Adipocyte (in vitro differentiated cells): ENCODE measurements around the gene RBMS3.

Experiments
- DNase-seq: peaks from one replicate; pipeline ENCODE4 v3.0.0-alpha.2; 2015; ENCODE audit warnings: low read depth
- H3K27me3 ChIP-seq: replicated peaks from 2 replicates; pipeline ENCODE4 v1.7.0; 2013; ENCODE audit warnings: mild to moderate bottlenecking, low read length, moderate library complexity; ENCODE audit not compliant: control insufficient read depth, insufficient read depth
- H3K36me3 ChIP-seq: 2 replicates; pipeline ENCODE4 v1.7.0; 2013; ENCODE audit warnings: low read length, mild to moderate bottlenecking, moderate library complexity; ENCODE audit not compliant: control insufficient read depth, insufficient read depth, severe bottlenecking
- H3K4me1 ChIP-seq: 2 replicates; pipeline ENCODE4 v1.7.0; 2013; ENCODE audit warnings: mild to moderate bottlenecking, low read length, moderate library complexity; ENCODE audit not compliant: control insufficient read depth, insufficient read depth
- H3K4me3 ChIP-seq: 2 replicates; pipeline ENCODE4 v1.7.0; 2013; ENCODE audit warnings: mild to moderate bottlenecking, low read length, moderate library complexity
- H3K9ac ChIP-seq: 2 replicates; pipeline ENCODE4 v1.7.0; 2013; ENCODE audit warnings: mild to moderate bottlenecking, low read length, moderate library complexity
- H3K9me3 ChIP-seq: 2 replicates; pipeline ENCODE4 v1.7.0; 2013; ENCODE audit warnings: mild to moderate bottlenecking, low read length, moderate library complexity; ENCODE audit not compliant: control insufficient read depth

The RBMS3 gene

DNA sequence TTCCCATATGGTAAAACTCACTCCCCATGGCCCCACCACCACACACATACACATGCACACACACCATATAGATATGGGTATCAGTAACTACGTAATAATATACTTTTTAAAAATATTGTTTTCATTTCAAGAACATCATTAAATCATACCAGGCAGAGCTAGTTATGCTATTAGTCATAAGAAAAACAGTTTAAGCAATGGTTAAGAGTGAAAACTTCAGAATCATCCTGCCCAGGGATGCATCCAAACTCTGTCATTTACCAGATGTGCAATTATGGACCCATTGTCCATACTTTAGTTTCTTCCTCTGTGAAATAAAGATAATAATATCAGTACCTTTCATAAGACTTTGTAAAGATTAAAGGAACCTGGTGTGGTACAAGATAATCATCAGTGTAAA lies 608.3 kb downstream of the RBMS3 start:
- H3K9me3 ChIP-seq, result no peaks in the 10 kb centered on the region
- no peak overlapping the region for H3K4me3 ChIP-seq
- H3K27me3 ChIP-seq, result no peaks in the 10 kb centered on the region
- H3K4me1 ChIP-seq, result peaks cover 9% of the 10 kb centered on the region
- peak; percentile 47 for DNase-seq
- peaks cover 10% of the 10 kb centered on the region for H3K36me3 ChIP-seq
- H3K9ac ChIP-seq, result no peak overlapping the region

DNA sequence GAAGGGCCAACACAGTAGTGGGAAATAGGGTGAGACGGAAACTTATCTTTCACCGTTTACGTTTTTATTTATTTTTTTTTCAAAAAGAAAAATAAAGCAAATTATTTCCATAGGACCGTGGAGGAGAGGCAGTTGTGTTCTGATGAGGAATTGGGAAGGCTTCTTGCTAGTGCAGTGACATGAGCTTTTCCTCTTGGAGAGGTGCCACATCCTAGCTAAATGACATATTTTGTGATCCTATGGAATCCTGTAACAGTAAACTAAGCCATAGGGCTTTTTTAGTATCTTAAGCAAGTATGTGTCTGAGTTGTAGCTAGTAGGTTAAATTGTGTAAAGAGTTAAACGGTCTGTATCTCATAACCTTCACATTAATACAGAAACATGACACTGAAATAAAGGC lies 609.9 kb downstream of the RBMS3 start:
- Histone ChIP-seq H3K4me3 (no peak overlapping the region), H3K4me1 (peaks cover 9% of the 10 kb centered on the region), H3K36me3 (peaks cover 5% of the 10 kb centered on the region), H3K9ac (no peak overlapping the region), H3K27me3 (no peaks in the 10 kb centered on the region), H3K9me3 (no peaks in the 10 kb centered on the region)
- DNase-seq, result no peak

DNA sequence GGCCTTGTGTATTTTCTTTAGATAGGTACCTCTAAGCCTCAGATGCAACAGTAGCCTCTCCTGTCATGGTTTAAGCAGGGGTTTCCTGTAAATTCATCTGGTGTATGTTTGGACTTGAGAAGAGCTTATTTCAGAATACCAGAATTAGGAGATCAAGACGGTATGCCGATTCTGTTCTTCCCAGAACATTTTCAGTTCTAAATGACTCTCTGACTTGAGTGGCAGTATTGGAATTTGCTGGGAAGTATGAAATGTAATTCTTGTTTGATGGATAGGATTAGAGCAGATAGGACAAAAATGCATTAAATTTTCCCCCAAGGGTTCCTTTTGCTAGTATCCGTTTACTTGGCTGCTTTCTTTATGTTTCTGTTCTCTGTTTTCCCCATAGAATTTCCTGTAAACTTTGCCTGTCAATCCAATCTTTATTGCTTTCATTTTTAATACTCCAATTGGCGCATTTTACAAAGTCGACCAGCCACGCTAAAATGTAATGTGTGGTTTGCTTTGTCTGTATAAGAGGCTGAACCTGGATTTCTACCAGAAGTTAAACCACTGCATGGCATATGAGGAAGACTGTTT lies 612.2 kb downstream of the RBMS3 start:
- H3K27me3 ChIP-seq, result no peaks in the 10 kb centered on the region
- H3K9me3 ChIP-seq, result no peaks in the 10 kb centered on the region
- H3K9ac ChIP-seq, result no peak overlapping the region
- peaks cover 9% of the 10 kb centered on the region for H3K4me1 ChIP-seq
- no peak overlapping the region for H3K4me3 ChIP-seq
- H3K36me3 ChIP-seq, result peaks cover 11% of the 10 kb centered on the region
- DNase-seq, result peak; percentile 36

DNA sequence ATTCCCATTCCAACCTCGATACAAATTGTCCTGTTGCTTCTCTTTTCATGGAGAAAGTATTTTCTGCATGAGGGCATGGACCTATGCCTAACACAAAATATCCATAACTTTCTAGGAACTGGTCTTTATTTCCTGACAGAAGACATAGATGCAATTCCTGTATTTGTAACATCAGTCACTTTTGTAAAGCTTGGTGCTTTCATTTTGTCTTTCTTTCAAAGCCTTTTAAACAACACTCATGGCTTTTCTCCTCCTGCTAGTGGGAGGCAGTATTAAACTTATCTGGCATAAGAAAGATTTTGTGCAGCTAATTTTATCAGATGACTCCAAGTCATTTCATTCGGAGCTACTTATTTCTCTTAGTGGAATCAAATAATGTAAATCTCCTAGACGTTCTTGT lies 616.0 kb downstream of the RBMS3 start:
- no peaks in the 10 kb centered on the region for H3K9me3 ChIP-seq
- H3K4me3 ChIP-seq, result no peak overlapping the region
- no peaks in the 10 kb centered on the region for H3K27me3 ChIP-seq
- peaks cover 33% of the 10 kb centered on the region for H3K36me3 ChIP-seq
- H3K9ac ChIP-seq, result no peak overlapping the region
- H3K4me1 ChIP-seq, result no peaks in the 10 kb centered on the region
- no peak for DNase-seq

DNA sequence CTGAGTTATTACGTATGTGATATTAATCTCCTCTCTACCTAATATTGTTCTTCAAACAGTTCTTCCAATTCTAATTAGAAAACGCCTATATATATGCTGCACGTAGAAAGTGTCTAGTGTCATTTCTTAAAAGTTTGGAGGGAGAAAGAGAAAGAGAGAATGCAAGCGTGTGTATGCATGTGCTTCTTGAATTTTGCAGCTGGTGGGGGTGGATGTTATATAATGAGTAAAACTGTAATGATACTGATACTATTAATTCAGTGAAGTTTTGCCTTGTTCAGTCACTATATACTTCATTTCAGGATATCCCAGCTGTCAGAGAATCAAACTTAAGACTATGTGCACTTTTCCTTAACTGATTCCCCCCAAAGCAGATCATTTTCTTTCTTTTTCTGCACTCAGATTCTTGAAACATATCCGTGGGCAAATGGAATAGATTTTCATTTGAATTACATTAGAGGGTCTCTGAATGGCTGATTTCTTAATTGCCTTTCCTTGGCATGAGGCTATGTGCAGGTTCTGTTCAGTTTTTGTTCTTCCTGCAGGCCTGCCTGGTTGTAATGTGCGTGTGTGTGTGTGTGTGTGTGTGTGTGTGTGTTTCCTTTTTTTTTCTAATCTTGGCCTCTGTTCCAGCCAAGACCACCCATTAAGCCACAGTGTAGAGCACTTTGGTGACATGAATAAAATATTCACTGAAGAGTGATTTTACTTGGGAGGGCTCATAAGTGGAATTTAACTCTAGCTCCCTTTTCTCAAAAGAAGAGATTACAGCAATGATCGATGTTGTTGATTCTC lies 617.5 kb downstream of the RBMS3 start:
- Histone ChIP-seq H3K36me3 (peaks cover 34% of the 10 kb centered on the region), H3K9me3 (no peaks in the 10 kb centered on the region), H3K4me1 (no peaks in the 10 kb centered on the region), H3K4me3 (no peak overlapping the region), H3K27me3 (no peaks in the 10 kb centered on the region), H3K9ac (no peak overlapping the region)
- DNase-seq, result no peak

DNA sequence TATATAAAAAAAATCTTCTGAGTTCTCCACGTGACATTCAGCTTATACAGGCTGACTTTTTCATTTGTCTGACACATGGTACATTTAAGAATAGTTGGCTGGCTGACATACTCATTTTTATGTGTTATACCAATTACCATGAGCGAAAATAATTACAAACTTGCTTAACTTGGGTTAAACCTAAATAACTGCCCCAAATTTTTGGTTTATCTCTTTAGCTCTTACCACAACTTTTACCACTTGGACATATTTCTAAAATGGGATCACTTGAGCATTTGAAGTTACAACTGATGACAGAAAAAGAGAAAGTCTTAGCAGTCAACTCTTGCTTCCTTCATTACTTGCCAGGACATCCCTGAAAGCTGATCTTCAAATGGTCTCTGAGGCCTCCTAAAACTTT lies 618.1 kb downstream of the RBMS3 start:
- Histone ChIP-seq H3K36me3 (peaks cover 34% of the 10 kb centered on the region), H3K9me3 (no peaks in the 10 kb centered on the region), H3K27me3 (no peaks in the 10 kb centered on the region), H3K4me3 (no peak overlapping the region), H3K4me1 (no peaks in the 10 kb centered on the region), H3K9ac (no peak overlapping the region)
- no peak for DNase-seq

DNA sequence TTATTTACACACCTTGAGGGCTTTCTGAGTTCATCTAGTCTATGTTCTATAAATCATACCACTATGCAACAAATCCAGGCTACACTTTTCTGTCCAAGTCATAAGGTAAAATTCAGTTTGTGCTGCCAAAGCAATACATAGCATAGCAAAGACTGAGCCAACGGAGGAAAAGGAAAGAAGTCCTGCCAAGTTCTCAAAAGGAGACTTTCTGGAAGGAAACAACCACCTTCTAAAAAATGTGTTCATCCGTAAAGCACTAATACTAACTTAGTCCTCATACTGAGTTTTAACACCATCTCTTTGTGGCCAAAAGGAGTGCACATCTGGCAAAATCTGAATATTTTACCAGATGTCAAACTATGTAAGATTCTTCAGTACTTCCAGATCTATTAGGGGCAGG lies 620.2 kb downstream of the RBMS3 start:
- Histone ChIP-seq H3K4me1 (no peaks in the 10 kb centered on the region), H3K4me3 (no peak overlapping the region), H3K36me3 (peaks cover 34% of the 10 kb centered on the region), H3K9ac (no peak overlapping the region), H3K9me3 (no peaks in the 10 kb centered on the region), H3K27me3 (no peaks in the 10 kb centered on the region)
- no peak for DNase-seq

DNA sequence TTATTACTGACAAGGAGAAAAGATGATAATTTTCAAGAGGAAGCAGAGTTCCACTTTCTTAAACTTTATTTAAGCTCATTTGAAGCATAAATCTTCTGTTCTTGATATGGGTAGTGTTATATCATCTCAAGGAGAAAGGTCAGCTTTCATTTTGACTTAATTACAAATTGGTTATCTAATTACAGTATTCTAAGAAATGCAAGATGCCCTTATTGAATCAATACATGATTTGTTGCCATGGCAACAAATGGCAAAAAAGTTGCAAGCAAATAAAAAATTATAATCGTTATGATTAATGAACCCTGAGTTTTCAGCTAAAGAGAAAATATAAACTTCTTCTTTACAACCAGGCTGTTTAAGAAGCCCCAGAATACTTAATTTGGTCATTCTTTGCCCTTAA lies 622.7 kb downstream of the RBMS3 start:
- no peak for DNase-seq
- H3K4me1 ChIP-seq, result no peaks in the 10 kb centered on the region
- H3K27me3 ChIP-seq, result no peaks in the 10 kb centered on the region
- no peaks in the 10 kb centered on the region for H3K9me3 ChIP-seq
- no peak overlapping the region for H3K4me3 ChIP-seq
- no peak overlapping the region for H3K9ac ChIP-seq
- peaks cover 20% of the 10 kb centered on the region for H3K36me3 ChIP-seq

DNA sequence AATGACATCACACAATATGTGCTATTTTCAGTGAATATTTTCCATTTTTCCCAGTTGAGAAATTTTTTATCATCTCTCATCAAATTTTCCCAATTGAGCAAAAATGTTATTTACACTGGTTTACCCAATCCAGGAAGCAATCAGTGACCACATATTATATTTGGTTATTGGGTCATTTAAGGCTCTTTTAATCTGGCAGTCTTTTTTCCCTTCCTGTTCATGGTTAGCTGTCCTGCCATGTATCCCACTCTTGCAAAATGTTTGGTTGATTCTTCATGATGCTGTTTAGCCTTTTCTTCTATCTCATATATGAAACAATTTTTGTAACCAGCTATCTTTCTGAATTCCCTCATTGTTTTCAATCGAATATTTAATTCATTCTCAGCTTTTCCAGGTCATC lies 626.0 kb downstream of the RBMS3 start:
- Histone ChIP-seq H3K36me3 (peaks cover under 1% of the 10 kb centered on the region), H3K4me1 (no peaks in the 10 kb centered on the region), H3K9ac (no peak overlapping the region), H3K9me3 (no peaks in the 10 kb centered on the region), H3K4me3 (no peak overlapping the region), H3K27me3 (no peaks in the 10 kb centered on the region)
- DNase-seq, result no peak

DNA sequence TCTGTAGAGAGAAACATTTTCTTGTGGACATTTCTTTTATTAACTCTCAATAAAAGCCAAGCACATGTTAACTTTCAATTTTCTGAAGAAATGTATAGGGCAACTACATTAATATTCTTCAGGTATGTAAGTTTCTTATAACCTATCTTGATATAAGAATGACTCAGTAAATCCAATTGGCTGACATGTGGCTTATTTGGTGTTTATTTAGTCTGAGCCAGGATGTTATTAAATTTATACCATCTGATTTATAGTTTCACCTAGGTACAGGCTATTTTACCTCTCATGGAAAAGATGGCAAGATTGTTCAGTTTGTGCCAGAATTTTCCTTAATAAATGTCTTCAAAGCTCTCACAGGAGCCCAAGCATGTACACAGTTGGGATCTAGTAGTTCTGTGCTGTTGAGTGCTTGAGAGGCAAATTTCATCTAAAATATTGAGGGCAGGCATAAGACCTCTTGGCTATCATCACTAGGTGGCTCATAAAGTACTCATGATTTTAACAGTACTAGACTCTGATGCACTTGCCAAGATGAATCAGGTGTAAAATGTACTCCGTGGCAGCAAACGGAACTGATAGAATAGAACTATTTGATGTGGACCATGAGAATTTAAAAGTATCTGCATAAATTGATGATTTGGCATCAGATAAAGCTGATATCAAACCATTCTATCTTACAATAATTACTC lies 631.9 kb downstream of the RBMS3 start:
- Histone ChIP-seq H3K36me3 (no peaks in the 10 kb centered on the region), H3K9me3 (no peaks in the 10 kb centered on the region), H3K27me3 (no peaks in the 10 kb centered on the region), H3K4me1 (peaks cover 8% of the 10 kb centered on the region), H3K9ac (no peak overlapping the region), H3K4me3 (no peak overlapping the region)
- no peak for DNase-seq

DNA sequence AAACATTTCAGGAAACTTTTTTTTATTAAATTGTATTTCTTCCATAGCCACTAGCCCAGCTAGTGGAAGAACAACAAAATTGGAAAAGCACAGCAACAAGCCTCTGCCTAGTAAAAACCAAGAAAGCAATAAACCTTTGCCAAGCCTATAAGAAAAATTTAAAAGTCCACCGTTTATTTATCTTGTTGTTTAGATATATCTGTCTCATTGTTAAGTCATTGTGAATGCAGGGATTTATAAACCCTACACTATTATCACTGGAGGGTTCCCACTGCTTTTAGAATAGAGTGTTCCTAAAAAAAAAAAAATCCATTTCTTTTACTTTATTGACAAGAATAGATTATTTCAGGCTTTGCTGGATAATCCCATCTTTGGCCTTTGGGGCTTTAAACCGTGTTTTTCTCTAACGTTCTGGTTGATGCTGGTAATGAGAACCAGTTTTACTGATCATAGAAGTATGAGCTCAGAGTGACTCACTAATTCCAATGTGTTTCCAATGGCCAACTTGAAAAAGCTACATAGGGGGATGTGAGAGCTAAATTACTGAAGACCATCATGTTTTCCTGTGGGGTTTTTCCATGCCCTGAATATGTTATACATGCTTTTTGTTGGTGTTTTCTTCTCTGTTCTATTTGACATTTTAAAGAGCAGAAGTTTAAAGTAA lies 634.1 kb downstream of the RBMS3 start:
- Histone ChIP-seq H3K4me3 (peak overlapping the region; percentile 39), H3K4me1 (peaks cover 8% of the 10 kb centered on the region), H3K9ac (no peak overlapping the region), H3K9me3 (no peaks in the 10 kb centered on the region), H3K27me3 (no peaks in the 10 kb centered on the region), H3K36me3 (no peaks in the 10 kb centered on the region)
- DNase-seq, result peak; percentile 68
